Calu3 (cell line): Measurements from ENCODE around the gene MAS1. TPM values are rescaled to one million over a fixed set of nuclear protein-coding genes. Genes with fewer than 3 reads are reported as not detected.

Experiments
- BruUV-seq: library from RNA; stranded (reverse); fragments of 400-500 nt; replicated peaks from 2 replicates; lab custom pipeline; 2021; lab: Mats Ljungman, UMichigan
- CTCF ChIA-PET: fragments of 300-600 bp; sonication (Branson Sonifier 250); formaldehyde crosslinking; loops from one replicate; lab custom pipeline; 2022; ENCODE audit warnings: antibody characterized with exemption; lab: Charles Lee
- DNase-seq: peaks from one replicate; pipeline ENCODE4 v3.0.0; 2022
- H3K27ac Mint-ChIP-seq: one replicate; pipeline ENCODE4 v1.8.0; 2022; ENCODE audit warnings: mixed read lengths; ENCODE audit not compliant: unreplicated experiment
- H3K27me3 Mint-ChIP-seq: one replicate; pipeline ENCODE4 v1.8.0; 2022; ENCODE audit warnings: mixed read lengths; ENCODE audit not compliant: unreplicated experiment
- H3K36me3 Mint-ChIP-seq: one replicate; pipeline ENCODE4 v1.8.0; 2022; ENCODE audit warnings: mild to moderate bottlenecking, moderate library complexity, mixed read lengths; ENCODE audit not compliant: insufficient read depth, unreplicated experiment
- H3K4me1 Mint-ChIP-seq: one replicate; pipeline ENCODE4 v1.8.0; 2022; ENCODE audit warnings: mild to moderate bottlenecking, low read depth, mixed read lengths; ENCODE audit not compliant: unreplicated experiment
- H3K4me3 Mint-ChIP-seq: one replicate; pipeline ENCODE4 v1.8.0; 2022; ENCODE audit warnings: mild to moderate bottlenecking, low read depth, moderate library complexity, mixed read lengths; ENCODE audit not compliant: unreplicated experiment
- H3K9me3 Mint-ChIP-seq: one replicate; pipeline ENCODE4 v1.8.0; 2022; ENCODE audit warnings: low read depth, mixed read lengths; ENCODE audit not compliant: unreplicated experiment
- CTCF ChIP-seq: fragments of 200-600 bp; IDR thresholded peaks from one replicate; pipeline ENCODE4 v1.8.0; 2022; ENCODE audit warnings: antibody characterized with exemption; ENCODE audit not compliant: unreplicated experiment
- intact Hi-C: fragments of 100-400 bp; cut with micrococcal nuclease; formaldehyde crosslinking; loops from one replicate; pipeline ENCODE4 v1.10.0; 2022; ENCODE audit not compliant: unreplicated experiment
- total RNA-seq: library from RNA; stranded (reverse); gene quantifications from 2 replicates; pipeline ENCODE4 v1.2.3, GENCODE V29; 2022

Gene MAS1
- total RNA-seq, 1 experiment from 2014 or later, result not detected

- peak; percentile 74 for DNase-seq
- no peak overlapping the region for H3K4me3 Mint-ChIP-seq
- no peaks in the 10 kb centered on the region for H3K36me3 Mint-ChIP-seq
- H3K4me1 Mint-ChIP-seq, result peaks cover 9% of the 10 kb centered on the region
- CTCF ChIA-PET, result interaction anchor here (0.6 kb wide), 1 partner anchor 123 kb away, joined by 3 read pairs; no protein-coding TSS in a partner anchor
- no peak for TF ChIP-seq CTCF
- intact Hi-C loops, result no loop called here
- peaks cover 9% of the 10 kb centered on the region for H3K27me3 Mint-ChIP-seq
- no peaks in the 10 kb centered on the region for H3K9me3 Mint-ChIP-seq
- H3K27ac Mint-ChIP-seq, result no peak overlapping the region
- BruUV-seq, result no TSS peak
Measured at GRCh38 chr6:159929819-159930218, 39.0 kb downstream of the MAS1 start.

- no peak for DNase-seq
- intact Hi-C loops, result no loop called here
- H3K4me1 Mint-ChIP-seq, result peaks cover 9% of the 10 kb centered on the region
- H3K36me3 Mint-ChIP-seq, result no peaks in the 10 kb centered on the region
- peaks cover 4% of the 10 kb centered on the region for H3K27me3 Mint-ChIP-seq
- no peak overlapping the region for H3K4me3 Mint-ChIP-seq
- CTCF ChIA-PET, result no interaction called here
- no TSS peak for BruUV-seq
- H3K9me3 Mint-ChIP-seq, result no peaks in the 10 kb centered on the region
- no peak overlapping the region for H3K27ac Mint-ChIP-seq
- no peak for TF ChIP-seq CTCF
Measured at GRCh38 chr6:159931112-159931511, 40.3 kb downstream of the MAS1 start.

DNA sequence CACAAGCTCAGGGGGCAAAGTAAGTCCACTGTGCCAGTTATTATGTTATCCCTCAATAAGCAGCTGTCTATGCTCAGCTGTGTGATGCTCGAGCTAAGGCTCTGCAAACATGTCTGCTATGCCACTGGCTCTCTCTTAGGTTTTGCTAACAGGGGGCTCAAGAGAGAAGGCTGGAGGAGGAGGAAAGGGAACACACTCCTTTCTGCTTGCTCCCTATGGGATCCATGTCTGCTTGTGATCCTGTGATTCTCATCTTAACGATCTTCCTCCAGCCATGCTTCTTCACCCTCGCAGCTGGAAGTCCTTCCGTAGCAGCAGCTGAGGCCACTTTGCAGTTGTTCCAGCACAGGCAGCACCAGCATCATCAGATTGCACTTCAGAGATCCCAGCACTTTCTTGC, 41.1 kb downstream of the MAS1 start:
- CTCF ChIA-PET, result no interaction called here
- no peaks in the 10 kb centered on the region for H3K36me3 Mint-ChIP-seq
- H3K9me3 Mint-ChIP-seq, result no peaks in the 10 kb centered on the region
- no peak for TF ChIP-seq CTCF
- BruUV-seq, result no TSS peak
- intact Hi-C loops, result no loop called here
- no peak overlapping the region for H3K27ac Mint-ChIP-seq
- H3K4me3 Mint-ChIP-seq, result no peak overlapping the region
- peaks cover 9% of the 10 kb centered on the region for H3K4me1 Mint-ChIP-seq
- H3K27me3 Mint-ChIP-seq, result no peaks in the 10 kb centered on the region
- no peak for DNase-seq

GRCh38 chr6:159933077-159933476, 42.3 kb downstream of the MAS1 start:
- Mint-ChIP-seq H3K4me1 (peaks cover 9% of the 10 kb centered on the region), H3K9me3 (no peaks in the 10 kb centered on the region), H3K27me3 (no peaks in the 10 kb centered on the region), H3K27ac (no peak overlapping the region), H3K36me3 (no peaks in the 10 kb centered on the region), H3K4me3 (no peak overlapping the region)
- CTCF ChIA-PET, result no interaction called here
- intact Hi-C loops, result no loop called here
- no peak for TF ChIP-seq CTCF
- no TSS peak for BruUV-seq
- DNase-seq, result no peak
